HT1080 (cell line): ENCODE results near the gene RBM22. TPM values are rescaled to one million over a fixed set of nuclear protein-coding genes. Genes with fewer than 3 reads are reported as not detected.
"Not testable (repeated sequence)": the region's sequence is repeated elsewhere in the genome, so short reads cannot be mapped to it uniquely, and the experiment has no call there.

Experiments
- DNase-seq: peaks from one replicate; pipeline ENCODE4 v3.0.0-alpha.2; 2015; ENCODE audit warnings: low read depth
- polyA plus RNA-seq, 2 experiments: library from polyadenylated mRNA; depleted of rRNA; stranded (reverse); fragments of >200 nt; gene quantifications; 2 replicates each; pipeline ENCODE4 v1.2.3, GENCODE V29; 2015
- total RNA-seq: library from RNA; depleted of rRNA; stranded (reverse); fragments of >200 nt; shearing (Covaris generic); gene quantifications from 2 replicates; pipeline ENCODE4 v1.2.3, GENCODE V29; 2014; rRNA removed

Gene RBM22
- total RNA-seq: 38.7 and 48.1 TPM in 2 replicates
- polyA plus RNA-seq (2015; cell fraction: cytosol; rRNA removed): 37.9 and 40.9 TPM in 2 replicates
- polyA plus RNA-seq (2015; cell fraction: nucleus; rRNA removed): 80.8 and 89.9 TPM in 2 replicates

DNA sequence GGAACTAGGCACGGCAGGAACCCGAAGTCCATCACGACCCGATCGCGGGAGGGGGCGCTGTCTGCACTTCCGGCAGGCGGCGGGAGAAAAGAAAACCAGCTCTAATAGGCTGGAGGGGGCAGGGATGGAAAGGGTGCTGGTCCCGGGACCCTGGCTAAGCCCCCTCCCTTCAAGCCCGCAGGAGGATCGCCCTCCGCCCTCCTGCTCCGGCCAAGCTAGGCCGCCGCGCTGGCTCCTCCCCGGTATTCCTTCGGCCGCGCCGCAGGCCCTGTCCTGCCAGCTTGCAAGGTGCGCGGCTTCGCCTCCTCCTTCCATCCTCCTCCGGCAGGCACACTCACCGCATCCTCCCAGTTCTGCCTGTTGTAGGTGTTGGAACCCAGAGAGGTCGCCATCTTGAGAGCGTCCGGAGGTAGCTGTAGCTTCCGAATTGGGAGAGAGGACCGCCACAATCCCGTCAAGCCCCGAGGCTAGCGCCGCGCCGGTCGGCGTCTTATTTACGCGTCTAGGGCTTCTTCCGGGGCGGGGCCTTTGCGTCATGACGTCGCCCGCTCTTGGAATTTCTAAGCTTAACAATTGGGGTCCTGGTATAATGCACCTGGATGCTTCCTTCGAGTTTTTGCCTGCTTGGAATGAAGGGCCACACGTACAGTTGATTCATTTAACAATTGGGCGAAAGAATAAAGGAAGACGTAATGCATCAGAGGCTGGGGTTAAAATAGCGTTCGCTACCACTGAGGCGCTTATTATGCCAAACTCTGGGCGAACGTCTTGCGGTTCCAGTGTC is at the start of gene RBM22:
Gene RBM22 (minus strand): TSS at position 469 of the 784 bp plus-strand sequence. CDS start 77 bp downstream, at position 392.
- DNase-seq: peak; percentile 89

DNA sequence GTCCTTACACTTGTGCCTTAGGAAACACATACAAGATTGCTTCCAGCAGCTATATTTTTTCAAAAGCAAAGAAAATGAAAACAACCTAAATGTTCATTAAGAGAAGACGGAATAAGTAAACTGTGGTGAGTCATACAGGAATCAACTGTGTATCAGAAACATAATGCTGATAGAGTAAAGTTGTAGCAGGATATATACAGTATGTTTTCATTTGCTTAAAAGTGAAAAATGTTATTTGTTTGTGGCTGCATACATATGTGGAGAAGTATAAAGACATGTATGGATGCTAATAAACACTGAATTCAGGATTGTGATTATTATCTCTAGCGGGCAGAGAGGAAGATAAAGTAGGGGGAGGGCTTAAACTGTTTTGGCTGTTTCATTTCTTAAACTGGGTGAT is 49.6 kb upstream of the RBM22 start:
- DNase-seq: no peak

DNA sequence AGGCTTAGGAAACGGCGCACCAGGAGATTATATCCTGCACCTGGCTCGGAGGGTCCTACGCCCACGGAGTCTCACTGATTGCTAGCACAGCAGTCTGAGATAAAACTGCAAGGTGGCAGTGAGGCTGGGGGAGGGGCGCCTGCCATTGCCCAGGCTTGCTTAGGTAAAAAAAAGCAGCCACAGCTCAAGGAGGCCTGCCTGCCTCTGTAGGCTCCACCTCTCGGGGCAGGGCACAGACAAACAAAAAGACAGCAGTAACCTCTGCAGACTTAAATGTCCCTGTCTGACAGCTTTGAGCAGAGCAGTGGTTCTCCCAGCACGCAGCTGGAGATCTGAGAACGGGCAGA is 42.3 kb upstream of the RBM22 start:
- DNase-seq: not testable (repeated sequence)

DNA sequence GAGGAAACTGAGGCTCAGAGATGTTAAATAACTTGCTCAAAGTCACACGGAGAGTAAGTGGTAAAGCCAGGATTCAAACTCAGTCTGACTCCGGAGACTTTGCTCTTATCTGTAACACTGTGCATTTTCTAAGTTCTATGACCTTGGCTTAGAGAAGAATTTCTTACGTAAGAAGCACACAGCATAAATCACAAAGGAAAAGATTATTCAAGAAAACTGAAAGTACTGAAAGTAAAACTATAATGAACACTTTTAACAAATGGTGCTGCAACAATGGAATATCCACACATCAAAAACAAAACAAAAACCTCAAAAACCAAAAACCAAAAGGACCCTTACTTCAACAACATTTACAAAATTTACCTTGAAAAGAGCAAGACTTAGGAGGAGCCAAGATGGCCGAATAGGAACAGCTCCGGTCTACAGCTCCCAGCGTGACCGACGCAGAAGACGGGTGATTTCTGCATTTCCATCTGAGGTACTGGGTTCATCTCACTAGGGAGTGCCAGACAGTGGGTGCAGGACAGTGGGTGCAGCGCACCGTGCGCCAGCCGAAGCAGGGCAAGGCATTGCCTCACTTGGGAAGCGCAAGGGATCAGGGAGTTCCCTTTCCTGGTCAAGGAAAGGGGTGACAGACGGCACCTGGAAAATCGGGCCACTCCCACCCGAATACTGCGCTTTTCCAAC is 41.7 kb upstream of the RBM22 start:
- DNase-seq: not testable (repeated sequence)

DNA sequence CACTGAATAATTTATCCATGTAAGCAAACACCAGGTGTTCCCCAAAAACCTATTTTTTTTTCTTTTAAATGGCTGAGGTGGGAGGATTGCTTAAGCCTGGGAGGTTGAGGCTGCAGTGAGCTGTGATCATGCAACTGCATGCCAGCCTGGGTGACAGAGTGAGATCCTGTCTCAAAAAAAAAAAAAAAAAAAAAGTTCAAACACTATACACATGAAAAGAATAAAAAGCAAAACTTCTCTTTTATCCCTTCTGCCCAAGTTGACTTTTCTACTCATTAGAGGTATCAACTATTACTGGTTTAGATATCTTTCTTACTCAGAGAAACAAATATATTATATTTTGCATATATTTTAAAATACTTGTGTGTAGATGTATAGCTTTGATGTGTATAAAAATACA is 40.1 kb upstream of the RBM22 start:
- no peak for DNase-seq

DNA sequence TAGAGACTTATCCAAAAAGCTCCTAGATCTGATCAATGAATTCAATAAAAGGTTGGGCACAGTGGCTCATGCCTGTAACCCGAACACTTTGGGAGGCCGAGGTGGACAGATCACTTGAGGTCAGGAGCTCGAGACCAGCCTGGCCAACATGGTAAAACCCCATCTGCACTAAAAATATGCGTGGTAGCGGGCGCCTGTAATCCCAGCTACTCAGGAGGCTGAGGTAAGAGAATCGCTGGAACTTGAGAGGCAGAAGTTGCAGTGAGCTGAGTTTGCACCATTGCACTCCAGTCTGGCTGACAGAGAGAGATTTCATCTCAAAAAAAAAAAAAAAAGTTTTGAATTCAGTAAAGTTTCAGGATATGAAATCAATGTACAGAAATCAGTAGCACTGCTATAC is 38.0 kb upstream of the RBM22 start:
- no peak for DNase-seq

DNA sequence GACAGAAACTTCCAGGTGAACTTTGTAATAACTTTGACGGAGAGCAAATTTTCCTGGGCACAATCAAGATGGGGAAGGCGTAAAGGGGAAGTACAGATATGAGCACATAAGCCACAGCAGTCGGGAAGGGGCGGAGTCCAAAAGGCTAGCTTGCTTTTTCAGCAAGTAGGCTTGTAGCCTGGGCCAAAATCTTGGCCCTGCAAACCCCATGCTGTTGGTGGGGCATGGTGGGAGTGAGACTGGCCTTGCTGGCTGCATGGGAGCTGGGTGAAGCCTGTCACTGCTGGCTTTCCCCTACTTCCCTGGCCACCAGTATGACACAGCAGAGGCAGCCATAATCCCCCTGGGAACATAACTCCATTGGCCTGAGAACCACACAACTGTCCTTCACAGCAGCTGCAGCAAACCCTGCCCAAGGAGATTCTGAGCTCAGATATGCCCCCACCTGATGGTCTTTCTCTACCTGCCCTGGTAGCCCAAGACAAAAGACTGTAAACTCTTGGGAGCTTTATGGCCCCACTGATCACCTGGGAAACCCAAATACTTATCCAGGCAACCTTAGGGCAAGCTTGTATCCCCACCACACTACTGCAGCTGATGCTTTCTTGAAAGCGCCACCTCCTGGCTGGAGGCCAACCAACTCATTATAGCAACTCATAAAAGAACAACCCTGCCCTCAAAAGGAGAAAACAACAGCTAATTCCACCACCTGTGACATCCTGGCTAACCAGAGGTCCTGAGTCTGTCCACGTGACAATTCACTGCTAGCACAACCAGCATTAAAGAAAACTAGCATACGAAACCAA is 33.9 kb upstream of the RBM22 start:
- peak; percentile 2 for DNase-seq

DNA sequence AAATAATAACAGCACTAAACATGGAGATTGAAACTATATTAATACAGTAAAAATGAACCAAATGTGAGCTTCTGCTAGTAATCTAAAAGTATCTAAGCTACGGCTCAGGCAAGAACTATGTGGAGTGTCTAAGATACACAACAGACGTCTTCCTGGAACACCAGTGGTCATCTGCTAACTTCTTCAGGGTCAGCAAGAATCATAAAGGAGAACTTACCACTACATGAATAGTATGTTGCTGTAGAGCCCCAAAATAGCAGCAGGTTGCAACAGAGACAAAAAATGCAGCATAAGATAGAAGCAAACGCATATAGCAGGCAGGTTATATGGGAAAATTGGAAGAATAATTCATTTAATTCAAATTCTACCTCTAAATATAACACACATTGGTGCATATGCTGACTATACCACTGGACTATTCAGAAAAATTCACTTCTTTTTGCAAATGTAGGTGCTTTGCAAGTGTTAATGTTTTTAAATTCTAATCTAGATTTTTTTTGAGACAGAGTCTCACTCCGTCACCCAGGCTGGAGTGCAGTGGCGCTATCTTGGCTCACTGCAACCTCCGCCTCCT is 30.9 kb upstream of the RBM22 start:
- DNase-seq: no peak

DNA sequence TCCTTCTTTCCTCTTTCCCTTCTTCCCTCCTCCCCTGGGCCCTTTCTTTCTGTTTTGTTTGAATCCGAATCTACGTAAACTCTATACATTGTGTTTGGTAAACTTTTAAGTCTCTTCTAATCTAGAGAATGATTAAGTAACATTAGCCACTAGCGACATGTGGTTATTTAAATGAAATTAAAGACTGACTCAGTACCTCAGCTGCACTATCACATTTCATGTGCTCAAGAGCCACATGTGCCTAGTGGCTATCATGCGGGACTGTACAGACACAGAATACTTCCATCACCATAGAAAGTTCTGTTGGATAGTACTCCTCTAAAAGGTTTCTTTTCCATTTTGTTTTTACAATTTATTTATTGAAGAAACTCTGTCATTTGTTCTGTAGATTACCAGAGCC is 29.0 kb upstream of the RBM22 start:
- no peak for DNase-seq

DNA sequence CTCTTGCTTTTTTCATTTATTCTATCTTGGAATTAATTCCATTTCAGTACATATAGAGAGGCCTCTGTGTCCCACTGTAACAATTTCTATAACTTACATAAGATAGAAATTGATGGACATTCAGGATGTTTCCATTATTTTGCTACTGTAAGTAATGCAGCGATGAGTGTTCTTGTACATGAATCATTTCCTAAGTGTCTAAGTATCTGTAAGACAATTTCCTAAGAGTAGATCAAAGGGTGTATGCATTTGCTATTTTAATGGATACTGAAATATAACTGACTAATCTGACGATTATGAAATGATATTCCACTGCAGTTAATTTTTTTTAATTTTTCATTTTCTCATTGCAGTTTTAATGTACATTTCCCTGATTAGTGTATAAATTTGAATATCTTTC is 23.0 kb upstream of the RBM22 start:
- DNase-seq: peak; percentile 15

DNA sequence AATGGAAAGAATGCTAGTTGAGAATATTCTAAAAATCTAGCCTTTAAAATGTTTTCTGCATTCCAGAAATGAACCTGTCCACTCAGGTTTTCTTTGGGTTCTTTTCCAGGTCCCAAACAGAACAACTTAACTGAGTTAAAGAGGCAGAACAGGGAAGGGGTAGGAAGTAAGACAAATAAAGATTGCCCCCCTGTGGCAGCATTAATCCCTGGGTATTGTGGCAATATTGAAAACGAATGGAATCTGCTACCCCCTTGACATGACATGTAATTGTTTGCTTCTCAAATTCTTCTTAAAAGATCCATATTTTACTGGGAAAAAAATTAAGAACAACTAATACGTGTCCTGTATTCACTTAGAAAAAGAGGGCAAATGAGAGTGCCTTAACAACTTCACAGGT is 9.3 kb upstream of the RBM22 start:
- DNase-seq: peak; percentile 24

DNA sequence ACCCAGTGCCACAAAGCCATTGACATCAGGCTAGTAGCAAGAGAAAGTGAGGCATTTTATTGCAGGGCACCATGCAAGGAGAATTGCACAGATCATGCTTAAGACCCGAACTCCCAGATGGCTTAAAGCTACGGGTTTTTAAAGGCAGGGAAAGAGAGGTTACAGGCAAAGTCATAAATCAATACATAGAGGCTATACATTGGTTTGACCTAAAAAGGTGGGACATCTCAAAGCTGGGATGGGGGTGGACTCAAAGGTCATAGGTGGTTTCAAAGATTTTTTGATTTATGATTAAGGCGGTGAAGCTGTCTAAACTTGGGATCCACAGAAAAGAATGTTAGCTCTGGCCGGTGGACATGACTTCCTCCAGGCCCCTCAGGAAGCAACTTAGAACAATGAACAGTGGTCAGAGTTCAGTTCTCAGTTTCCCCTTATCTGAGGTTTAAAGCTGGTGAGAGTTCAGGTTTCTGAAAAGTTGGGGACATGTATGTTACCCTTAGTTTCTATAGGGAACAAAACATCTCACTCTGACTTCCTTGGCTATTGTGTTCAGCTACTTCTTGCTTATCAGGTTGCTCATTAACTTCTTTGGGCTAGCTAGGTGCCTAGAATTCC is 6.0 kb upstream of the RBM22 start:
- no peak for DNase-seq

DNA sequence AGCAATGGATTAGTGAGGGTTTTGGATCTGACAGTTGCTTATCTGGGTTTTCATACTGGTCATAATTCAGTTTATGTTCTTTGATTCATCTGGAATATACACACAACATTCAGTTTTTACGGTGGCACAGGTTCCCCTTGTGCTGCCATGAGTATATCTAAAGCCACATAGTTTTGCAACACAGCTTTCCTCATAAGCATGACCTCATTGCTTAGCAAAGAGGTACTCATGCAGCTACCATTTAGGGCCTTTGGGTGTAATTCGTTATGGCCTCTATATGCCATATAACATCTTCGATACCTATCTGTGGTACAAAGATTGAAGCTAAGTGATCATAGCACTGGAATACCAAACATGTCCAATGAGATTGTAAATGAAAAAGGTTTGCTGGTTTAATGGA is 2.9 kb upstream of the RBM22 start:
- no peak for DNase-seq

DNA sequence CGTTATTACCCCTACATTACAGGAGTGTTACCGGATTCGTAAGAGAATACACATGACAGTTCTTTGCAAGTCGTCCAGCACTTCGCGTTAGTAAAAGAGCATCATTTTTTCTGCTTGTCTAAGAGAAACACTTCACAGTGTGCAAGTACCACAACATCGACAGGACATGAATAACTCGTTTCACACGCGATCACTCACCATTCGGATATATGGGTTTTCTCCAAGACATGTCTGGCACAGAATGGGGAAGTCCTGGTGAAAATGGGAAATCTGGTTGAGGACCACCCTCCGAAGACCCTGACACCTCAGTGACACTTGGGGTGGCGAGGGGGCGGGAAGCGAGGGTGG is 642 bp downstream of the RBM22 start:
- no peak for DNase-seq

DNA sequence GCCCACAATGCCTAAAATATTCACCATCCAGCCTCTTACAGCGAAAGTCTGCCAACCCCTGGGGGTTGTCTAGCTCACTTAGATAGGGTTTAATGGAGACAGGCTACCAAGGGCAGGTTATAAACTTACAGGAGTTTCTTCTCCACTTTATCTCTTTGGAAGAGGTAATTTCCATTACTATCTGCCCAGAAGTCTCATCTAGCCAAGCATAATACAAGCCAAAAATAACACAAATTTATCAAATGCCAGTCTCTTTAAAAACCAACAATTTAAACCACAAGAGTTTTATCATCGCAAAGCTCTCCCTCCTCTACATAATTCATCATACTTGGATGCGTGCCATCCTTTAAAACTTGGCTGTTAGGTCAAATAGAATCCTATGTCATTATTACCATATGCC is 6.2 kb downstream of the RBM22 start:
- DNase-seq: no peak

DNA sequence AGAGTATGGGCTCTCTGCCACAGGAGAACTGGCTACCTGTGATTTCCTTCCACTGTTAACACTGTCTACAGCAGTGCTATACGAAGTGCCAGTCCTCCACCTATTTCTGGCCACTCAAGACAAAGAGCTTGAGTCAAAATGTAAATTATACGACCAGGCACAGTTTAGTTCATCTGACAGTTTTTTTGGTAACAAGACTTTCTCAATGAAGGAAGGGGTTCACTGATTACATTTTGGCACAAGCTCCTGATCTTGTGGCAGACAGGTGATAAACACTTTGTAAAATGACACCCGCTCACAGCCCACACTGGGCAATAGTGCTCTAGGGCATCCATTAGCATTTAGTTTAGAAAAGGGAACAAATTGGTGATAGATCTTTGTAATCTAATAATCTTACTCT is 8.6 kb downstream of the RBM22 start:
- DNase-seq: no peak

DNA sequence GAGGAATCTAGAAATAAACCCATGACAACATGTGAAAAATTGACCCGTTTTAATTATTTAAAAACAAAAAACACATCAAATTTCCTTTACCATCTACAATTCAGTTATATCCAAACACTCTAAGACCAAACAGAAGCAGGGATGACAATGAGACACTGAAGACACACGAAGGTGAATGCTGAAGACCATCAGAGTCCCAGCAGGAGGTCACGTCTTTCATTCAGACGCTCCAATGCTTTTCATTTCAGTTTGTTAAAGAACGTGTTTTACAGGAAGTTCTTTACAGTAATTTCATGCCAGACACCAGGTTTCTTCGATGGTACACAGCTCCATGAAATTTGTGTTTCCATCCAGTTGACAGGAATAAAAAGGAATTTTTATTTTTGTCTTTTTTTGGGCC is 10.1 kb downstream of the RBM22 start:
- no peak for DNase-seq

DNA sequence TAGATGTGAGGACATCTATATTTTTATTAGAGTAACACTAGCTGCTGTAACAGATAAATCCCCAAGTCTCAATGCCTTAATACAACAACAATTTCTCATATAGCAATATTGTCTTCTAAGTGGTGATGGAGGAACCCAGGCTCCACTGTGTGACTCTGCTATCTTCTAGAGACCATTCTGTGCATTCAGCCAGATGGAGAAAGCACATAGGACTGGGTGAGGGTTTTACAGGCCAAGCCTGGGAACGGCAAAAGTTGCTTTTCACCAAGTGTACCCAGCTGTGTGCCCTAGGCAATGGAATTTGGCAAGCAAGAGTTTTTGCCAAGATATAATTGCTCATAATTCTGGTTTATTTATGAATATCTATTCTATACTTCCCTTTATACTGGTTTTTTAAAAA is 11.7 kb downstream of the RBM22 start:
- DNase-seq: no peak

DNA sequence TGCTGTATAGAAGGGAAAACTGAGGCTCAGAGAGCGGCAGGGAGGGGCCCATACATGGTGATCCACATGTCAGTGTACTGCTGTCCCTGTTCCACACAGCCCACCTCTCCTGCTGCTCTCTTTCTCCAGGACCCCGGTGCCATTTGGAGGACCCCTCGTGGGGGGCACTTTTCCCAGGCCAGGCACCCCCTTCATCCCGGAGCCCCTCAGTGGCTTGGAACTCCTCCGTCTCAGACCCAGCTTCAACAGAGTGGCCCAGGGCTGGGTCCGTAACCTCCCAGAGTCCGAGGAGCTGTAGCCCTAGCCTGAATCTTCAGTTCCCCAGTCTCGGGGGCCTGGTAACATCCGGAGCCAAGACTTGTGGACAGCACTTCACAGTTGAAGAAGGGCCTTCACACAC is 24.3 kb downstream of the RBM22 start:
- no peak for DNase-seq

DNA sequence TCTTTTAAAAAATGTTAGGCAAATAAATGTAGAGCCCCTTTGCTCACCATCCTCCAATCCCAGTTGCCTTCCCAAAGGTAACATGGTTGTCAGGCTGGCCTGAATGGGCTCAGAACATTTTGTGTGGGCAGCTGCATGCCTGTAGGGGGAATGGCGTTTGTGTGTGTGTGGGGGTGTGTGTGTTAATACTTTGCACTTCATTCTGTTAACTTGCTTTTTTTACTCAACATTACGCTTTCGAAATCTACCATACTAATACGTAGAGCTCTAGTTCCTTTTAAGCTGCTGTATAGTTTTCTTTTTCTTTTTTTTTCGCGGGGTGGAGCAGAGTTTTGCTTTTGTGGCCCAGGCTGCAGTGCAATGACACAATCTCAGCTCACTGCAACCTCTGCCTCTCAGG is 25.8 kb downstream of the RBM22 start:
- DNase-seq: no peak

DNA sequence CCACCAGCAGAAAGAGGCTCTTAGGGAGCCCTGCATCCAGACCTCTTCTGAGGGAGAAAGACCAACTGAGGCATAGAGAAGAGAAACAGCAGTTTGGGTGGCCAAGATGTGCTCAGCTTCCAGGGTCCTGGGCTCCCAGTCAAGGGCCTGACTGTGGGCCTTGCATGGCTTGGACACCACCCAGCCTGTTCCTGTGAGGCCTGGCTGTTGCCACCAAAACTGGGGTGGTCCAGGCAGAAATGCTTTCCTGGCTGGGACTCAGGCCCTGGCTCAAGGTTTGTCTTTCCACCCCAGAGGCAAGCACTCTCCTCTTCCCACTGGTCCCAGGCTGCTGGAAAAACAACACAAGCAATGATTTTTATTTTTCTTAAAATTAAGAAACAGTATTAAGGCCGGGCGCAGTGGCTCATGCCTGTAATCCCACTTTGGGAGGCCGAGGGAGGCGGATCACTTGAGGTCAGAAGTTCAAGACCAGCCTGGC is 26.5 kb downstream of the RBM22 start:
- DNase-seq: no peak
